WI38 (cell line): ENCODE measurements around the gene IFNL1.

ENCODE experiments used
- H3K4me3 ChIP-seq: 2 replicates; pipeline ENCODE4 v1.5.1; 2011; ENCODE audit warnings: low read depth, mild to moderate bottlenecking, control low read depth, low read length
- TF ChIP-seq, protein P1 (sequence below): IDR thresholded peaks from 2 replicates; pipeline ENCODE4 v1.5.1; 2012; ENCODE audit warnings: low read depth, mild to moderate bottlenecking, control low read depth, low read length

IFNL1 gene

DNA sequence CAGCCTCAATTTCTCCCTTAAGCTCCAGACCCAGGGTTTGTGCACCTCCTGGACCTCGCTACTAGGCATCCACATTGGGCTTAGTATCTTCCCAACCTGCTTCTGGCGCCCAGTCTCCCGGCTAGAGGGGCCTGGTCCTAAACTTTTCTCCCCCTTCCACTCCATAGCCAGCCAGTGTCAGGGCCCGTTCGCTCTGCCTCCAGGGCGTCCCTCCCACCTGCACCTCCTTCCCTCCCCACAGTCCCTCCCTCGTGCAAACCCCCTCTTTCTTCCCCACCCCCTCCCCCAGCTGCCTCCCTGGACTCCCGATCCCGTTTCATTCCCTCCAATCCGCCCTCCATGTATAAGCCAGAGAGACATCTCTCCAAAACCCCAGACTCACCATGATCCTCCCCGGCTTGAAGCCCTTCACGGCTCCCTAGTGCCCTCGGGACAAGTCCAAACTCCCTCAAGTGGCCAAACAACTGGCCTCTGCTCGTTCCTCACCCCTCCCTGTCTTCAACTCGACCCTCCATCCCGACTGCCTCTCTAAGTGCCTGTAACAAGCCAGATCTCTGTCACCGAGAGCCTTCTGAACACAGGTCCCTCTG is 45.0 kb downstream of the IFNL1 start:
- peak overlapping the region; percentile 66 for H3K4me3 ChIP-seq
- TF ChIP-seq, protein P1, sequence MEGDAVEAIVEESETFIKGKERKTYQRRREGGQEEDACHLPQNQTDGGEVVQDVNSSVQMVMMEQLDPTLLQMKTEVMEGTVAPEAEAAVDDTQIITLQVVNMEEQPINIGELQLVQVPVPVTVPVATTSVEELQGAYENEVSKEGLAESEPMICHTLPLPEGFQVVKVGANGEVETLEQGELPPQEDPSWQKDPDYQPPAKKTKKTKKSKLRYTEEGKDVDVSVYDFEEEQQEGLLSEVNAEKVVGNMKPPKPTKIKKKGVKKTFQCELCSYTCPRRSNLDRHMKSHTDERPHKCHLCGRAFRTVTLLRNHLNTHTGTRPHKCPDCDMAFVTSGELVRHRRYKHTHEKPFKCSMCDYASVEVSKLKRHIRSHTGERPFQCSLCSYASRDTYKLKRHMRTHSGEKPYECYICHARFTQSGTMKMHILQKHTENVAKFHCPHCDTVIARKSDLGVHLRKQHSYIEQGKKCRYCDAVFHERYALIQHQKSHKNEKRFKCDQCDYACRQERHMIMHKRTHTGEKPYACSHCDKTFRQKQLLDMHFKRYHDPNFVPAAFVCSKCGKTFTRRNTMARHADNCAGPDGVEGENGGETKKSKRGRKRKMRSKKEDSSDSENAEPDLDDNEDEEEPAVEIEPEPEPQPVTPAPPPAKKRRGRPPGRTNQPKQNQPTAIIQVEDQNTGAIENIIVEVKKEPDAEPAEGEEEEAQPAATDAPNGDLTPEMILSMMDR, result no peak

- H3K4me3 ChIP-seq, result peak within 1 kb of the TSS; percentile 89
- TF ChIP-seq, protein P1, result peak; percentile 54
Measured at GRCh38 chr19:39341719-39342604, 45.8 kb downstream of the IFNL1 start, which contains the start of gene SAMD4B. TSS of gene SAMD4B (plus strand) at chr19:39342421. CDS start at chr19:39356894, 14,473 bp downstream.

- TF ChIP-seq, protein P1, result no peak
- peak overlapping the region; percentile 89 for H3K4me3 ChIP-seq
Measured at GRCh38 chr19:39342647-39343305, 46.6 kb downstream of the IFNL1 start.

DNA sequence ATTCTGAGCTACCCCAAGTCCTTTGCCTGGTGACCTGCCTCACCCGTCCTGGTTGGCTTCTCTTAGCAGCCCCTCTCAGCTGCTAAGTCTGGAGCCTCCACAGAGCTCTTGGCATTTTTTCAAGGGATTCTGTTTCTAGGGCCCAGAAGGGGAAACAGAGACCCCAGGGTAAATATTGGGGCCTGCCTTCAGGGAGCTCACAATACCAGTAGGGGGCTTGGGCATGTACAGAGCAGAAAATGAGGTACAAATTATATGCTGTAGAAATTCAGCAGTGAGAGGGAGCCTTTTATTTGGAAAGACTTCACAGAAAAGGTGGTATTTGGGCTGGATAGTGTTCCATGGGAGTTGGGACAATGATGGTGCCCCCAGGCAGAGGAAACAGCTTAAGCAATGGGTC is 49.7 kb downstream of the IFNL1 start:
- TF ChIP-seq, protein P1, result no peak

GRCh38 chr19:39347332-39348164 is 51.3 kb downstream of the IFNL1 start:
- TF ChIP-seq, protein P1, result no peak
- no peak overlapping the region for H3K4me3 ChIP-seq

More for the DNA sequence above, 49.7 kb downstream of the IFNL1 start:
- H3K4me3 ChIP-seq, result no peak overlapping the region
